ENCODE data around the gene MORN4. TPM values are rescaled to one million over a fixed set of nuclear protein-coding genes. Genes with fewer than 3 reads are reported as not detected.

MORN4 gene
- total and polyA plus RNA-seq, 2 donors (not counting 3 experiments of a cell fraction or from before 2014, with no cell fraction given) = 12.2 to 13.9 TPM

DNA sequence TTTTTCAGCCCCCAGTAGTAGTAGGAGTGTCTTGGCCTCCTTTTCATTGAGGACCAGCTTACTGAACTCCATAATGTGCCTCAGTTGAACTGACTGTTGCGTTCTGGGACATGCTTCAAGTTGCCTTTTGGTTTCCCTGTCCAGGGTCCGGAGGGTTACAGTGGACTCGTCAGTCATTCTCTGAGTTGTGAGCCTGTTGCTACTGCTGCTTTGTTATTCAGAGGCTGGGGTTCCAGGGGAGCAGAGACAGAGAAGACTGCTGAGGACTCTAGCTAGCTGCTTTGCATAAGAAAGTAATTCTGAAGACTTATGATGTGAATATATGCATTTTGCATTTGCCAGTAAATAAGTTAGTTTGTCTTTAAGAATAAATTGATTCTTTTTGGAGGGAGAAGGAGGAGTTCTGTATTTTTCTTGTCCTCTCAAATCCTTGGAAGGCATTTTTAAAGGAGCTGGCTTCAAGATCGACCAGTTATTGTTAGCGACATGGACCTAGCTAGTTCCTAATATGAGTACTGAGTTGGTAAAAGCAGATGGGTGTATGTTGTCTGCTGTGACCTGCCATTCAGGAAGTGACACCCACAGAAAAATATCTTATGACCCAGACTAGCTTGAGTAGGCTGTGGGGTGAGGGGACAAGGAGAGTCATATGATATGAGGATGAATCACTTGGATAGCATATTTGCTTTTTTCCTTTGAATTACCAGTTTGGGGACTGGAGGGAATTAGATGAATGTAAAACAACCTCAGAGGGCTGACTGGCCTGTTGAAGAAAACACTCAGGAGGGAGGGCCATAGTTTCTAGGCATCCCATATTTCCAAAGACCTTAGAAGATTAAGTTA, 15.5 kb upstream of the MORN4 start:
- Histone ChIP-seq H2AFZ (ENCODE audit: low read depth, low read length) (no peak overlapping the region), H3K4me2 (ENCODE audit: insufficient read depth, low read length) (peak overlapping the region; percentile 89), H3K4me3 (replicated peaks in 1 of 3; ENCODE audit: insufficient read depth in 1 of 3, low read depth in 1 of 3, low read length in 3 of 3) (no peak overlapping the region), H3K9me1 (replicated peaks; ENCODE audit: control insufficient read depth, extremely low read depth, insufficient read depth, low read length) (no peaks in the 10 kb centered on the region), H3K27me3 (ENCODE audit: control insufficient read depth in 2 of 2, insufficient read depth in 2 of 2, low read length in 2 of 2) (no peaks in the 10 kb centered on the region), H3K27ac (ENCODE audit: insufficient read depth, low read depth, low read length) (peak overlapping the region; percentile 87), H3K9me3 (replicated peaks; ENCODE audit: control insufficient read depth, insufficient read depth, low read length) (no peaks in the 10 kb centered on the region), H4K20me1 (replicated peaks; ENCODE audit: control insufficient read depth, extremely low read depth, insufficient read depth, low read length) (no peaks in the 10 kb centered on the region), H3K79me2 (ENCODE audit: control insufficient read depth, insufficient read depth, low read length) (peaks cover 16% of the 10 kb centered on the region), H3K4me1 (ENCODE audit: control insufficient read depth, extremely low read depth, insufficient read depth, low read length) (peaks cover 17% of the 10 kb centered on the region), H3K9ac (replicated peaks; ENCODE audit: extremely low read depth, insufficient read depth, low read length) (peak overlapping the region; percentile 68), H3K36me3 (ENCODE audit: control insufficient read depth in 2 of 2, extremely low read depth in 1 of 2, insufficient read depth in 2 of 2, low read length in 2 of 2) (peaks cover 9 to 18% of the 10 kb centered on the region in 2 experiments)
- POLR2A ChIA-PET = no interaction called here
- intact Hi-C loops (cut with micrococcal nuclease) = loop anchor here (1.0 kb wide), 1 partner anchor 8 kb away; the partner anchor contains the start of gene PI4K2A
- dilution Hi-C loops (cut with MboI; ENCODE audit: extremely low pct_ligation_motif_present, low sequenced_read_pairs) = no loop called here
- CTCF ChIA-PET = interaction anchor here (0.7 to 1.3 kb wide), 11 partner anchors 8 to 77 kb away, joined by 3 to 4 read pairs (median 3); partner anchors contain the start of gene PI4K2A
- BruUV-seq (replicated peaks) = TSS peak; percentile 100
- TF ChIP-seq POLR2AphosphoS5 (IDR thresholded peaks at IDR 0.05; ENCODE audit: insufficient read depth, low read depth, low read length) (peak; percentile 83), JUN (IDR thresholded peaks at IDR 0.05; ENCODE audit: borderline replicate concordance, insufficient read depth, insufficient read length, low read depth) (peak; percentile 88), POLR2A (IDR thresholded peaks at IDR 0.05; ENCODE audit: low read depth, low read length) (no peak), MYC (IDR thresholded peaks at IDR 0.05; ENCODE audit: low read depth, low read length) (no peak), FOS (IDR thresholded peaks at IDR 0.05; ENCODE audit: borderline replicate concordance, insufficient read depth, low read length) (peak; percentile 96), EZH2 (IDR thresholded peaks at IDR 0.05; ENCODE audit: borderline replicate concordance, low read depth, low read length, severe bottlenecking) (no peak), GATA2 (IDR thresholded peaks at IDR 0.05; ENCODE audit: insufficient read depth, insufficient read length, low read depth, low read length) (no peak)
- TF ChIP-seq, protein P1, sequence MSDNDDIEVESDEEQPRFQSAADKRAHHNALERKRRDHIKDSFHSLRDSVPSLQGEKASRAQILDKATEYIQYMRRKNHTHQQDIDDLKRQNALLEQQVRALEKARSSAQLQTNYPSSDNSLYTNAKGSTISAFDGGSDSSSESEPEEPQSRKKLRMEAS (IDR thresholded peaks at IDR 0.05; ENCODE audit: insufficient read depth, insufficient read length) = no peak
- TF ChIP-seq, protein P2, sequence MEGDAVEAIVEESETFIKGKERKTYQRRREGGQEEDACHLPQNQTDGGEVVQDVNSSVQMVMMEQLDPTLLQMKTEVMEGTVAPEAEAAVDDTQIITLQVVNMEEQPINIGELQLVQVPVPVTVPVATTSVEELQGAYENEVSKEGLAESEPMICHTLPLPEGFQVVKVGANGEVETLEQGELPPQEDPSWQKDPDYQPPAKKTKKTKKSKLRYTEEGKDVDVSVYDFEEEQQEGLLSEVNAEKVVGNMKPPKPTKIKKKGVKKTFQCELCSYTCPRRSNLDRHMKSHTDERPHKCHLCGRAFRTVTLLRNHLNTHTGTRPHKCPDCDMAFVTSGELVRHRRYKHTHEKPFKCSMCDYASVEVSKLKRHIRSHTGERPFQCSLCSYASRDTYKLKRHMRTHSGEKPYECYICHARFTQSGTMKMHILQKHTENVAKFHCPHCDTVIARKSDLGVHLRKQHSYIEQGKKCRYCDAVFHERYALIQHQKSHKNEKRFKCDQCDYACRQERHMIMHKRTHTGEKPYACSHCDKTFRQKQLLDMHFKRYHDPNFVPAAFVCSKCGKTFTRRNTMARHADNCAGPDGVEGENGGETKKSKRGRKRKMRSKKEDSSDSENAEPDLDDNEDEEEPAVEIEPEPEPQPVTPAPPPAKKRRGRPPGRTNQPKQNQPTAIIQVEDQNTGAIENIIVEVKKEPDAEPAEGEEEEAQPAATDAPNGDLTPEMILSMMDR (IDR thresholded peaks at IDR 0.05; ENCODE audit: extremely low read depth in 1 of 2, insufficient read depth in 1 of 2, low read depth in 1 of 2, low read length in 2 of 2) = no peak
- FAIRE-seq (peak; percentile 94), DNase-seq (ENCODE audit: low read depth, low spot score) (peak; percentile 89)

Data from endothelial cell of umbilical vein (primary cell).